HG03565 (cell line): ENCODE data around the gene HMGB2.

Experiments used
- ATAC-seq: cut with Tn5 transposase; IDR thresholded peaks from one replicate; pipeline ENCODE4 v1.9.1; 2021; ENCODE audit warnings: mild to moderate bottlenecking, moderate library complexity; ENCODE audit not compliant: unreplicated experiment

Gene HMGB2

GRCh38 chr4:173334085-173334890 is at the start of gene HMGB2:
TSS of gene HMGB2 (minus strand) at chr4:173334358. CDS start at chr4:173333649, 709 bp downstream.
- ATAC-seq: peak; percentile 89

DNA sequence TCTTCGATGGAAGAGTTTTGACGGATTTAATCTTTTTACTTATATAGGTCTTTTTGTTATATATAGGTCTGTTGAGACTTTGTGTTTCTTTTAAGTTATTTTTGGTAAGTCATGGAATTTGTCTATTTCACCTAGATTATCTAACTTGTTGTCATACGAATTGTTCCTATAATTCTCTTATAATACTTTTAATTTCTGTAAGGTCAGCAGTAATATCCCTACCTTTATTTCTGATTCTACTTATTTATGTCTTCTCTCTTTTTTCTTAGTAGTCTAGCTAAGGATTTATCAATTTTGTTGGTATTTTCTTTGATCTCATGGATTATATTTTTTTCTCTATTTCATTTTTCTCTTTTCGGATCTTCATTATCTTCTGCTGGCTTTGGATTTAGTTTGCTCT is 48.2 kb upstream of the HMGB2 start:
- ATAC-seq: no peak

DNA sequence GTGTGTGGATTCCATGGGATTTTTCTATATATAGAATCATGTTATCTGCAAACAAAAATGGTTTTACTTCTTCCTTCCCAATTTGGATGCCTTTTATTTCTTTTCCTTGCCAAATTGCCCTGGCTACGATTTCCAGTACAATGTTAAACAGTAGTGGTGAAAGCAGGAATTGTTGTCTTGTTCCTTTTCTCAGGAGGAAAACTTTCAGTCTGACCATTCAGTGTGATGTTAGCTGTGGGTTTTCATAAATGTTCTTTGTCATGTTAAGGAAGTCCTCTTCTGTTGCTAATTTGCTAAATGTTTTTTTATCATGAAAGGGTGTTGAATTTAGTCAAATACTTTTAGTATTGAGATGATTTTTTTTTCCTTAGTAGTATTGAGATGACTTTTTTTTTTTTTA is 47.5 kb upstream of the HMGB2 start:
- no peak for ATAC-seq

DNA sequence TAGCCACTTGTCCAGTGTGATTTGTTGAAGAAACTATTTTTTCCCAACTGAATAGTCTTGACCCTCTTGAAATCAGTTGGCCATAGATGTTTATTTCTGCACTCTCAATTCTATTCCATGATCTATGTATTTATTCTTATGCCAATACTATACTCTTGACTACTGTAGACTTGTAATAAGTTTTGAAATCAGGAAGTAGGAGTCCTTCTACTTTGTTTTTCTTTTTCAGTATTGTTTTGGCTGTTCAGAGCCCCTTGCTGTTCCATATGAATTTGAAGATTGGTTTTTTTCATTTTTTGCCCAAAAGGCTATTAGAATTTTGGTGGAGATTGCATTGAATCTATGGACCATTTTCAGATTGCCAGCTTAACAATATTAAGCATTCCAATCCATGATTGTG is 46.8 kb upstream of the HMGB2 start:
- peak; percentile 47 for ATAC-seq

DNA sequence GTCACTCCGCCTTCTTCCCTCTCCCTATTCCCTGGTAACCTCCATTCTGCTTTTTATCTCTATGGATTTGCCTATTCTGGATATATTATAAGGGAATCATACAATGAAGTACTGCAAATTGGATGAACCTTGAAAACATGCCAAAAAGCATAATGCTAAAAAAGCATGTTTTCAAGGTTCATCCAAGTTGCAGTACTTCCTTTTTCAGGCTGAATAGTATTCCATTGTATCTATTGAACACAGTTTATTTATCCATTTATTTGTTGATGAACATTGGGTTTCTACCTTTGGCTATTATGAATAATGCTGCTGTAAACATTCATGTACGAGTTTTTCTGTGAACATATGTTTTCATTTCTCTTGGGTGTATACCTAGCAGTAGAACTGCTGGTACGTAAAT is 45.8 kb upstream of the HMGB2 start:
- ATAC-seq: no peak

GRCh38 chr4:173374588-173374987 is 40.4 kb upstream of the HMGB2 start:
- ATAC-seq: no peak

- peak; percentile 8 for ATAC-seq
Measured at GRCh38 chr4:173371292-173372192, 37.4 kb upstream of the HMGB2 start.

DNA sequence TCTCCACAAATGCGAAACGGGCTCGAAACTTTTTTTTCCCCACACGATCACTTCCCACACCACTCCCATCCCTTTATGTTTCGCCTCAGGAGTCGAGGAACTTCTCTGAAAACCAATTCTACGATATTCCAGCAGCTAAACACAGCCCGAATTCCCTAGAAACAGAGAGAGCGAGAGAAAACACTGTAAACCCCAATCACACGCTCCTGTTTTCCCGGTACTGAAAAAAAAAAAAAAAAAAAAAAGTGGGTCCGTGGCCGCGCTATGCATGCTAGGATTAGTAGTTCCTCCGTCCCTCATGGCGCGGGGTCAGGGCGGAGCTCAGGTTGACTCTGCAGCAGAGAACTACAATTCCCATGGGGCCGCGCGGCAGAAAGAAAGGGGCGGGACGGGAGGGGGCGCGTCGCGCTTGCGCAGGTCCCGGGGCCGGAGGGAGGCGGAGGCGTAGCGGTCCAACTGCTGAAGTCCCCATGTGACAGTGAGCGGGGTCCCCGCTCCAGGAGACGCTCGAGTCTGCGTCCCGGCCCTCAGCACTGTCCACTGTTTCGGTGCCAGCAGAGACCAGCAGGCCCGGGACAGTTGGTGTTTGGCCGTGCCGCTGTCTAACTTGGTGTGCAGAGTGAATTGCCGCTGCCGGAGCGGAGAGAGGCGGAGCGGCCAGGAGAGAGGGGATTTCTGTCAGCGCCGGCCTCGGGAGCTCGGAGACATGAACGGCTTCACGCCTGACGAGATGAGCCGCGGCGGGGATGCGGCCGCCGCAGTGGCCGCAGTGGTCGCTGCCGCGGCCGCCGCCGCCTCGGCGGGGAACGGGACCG is 36.5 kb upstream of the HMGB2 start, which contains the start of gene SAP30:
TSS of gene SAP30 (plus strand) at position 478 of the 815 bp plus-strand sequence. CDS start at position 707, 229 bp downstream.
- peak; percentile 53 for ATAC-seq

- ATAC-seq: no peak
Measured at GRCh38 chr4:173370130-173370476, 35.9 kb upstream of the HMGB2 start.

DNA sequence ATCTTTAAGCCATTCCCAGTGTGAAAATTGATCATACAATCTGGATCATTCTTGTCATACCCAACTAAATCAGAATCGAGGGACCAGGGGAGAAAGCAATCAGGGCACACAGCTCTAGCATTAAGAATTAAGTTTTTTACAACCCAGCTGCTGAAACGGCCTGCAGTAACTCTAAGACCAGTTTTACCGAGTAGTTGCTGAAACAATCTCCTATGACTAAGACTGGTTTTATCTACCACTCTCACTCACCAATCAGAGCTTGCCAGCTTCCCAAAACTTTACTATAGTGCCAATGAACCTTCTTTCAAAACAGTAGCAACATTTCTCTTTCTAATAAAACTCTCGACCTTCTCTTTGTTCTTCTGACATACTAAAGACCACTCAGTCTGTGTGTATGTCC is 33.8 kb upstream of the HMGB2 start:
- ATAC-seq: no peak

DNA sequence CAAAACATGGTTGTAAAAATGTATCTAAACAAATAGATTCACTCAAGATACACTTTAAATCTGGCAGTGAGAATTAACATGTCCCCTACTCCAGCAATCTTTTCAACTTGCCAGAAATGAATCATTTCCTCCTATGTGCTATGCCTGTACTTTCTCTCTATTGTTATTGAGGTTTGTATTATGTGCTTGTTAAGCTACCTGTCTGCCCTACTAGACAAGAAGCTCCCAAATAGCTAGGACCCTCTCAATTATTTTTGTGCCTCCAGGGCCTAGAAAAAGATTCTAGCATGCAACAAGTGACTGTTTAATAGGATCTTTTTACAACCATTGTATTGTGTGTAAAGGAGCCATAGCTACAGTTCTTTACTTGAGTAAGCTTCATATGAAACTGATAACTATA is 33.1 kb upstream of the HMGB2 start:
- peak; percentile 28 for ATAC-seq

DNA sequence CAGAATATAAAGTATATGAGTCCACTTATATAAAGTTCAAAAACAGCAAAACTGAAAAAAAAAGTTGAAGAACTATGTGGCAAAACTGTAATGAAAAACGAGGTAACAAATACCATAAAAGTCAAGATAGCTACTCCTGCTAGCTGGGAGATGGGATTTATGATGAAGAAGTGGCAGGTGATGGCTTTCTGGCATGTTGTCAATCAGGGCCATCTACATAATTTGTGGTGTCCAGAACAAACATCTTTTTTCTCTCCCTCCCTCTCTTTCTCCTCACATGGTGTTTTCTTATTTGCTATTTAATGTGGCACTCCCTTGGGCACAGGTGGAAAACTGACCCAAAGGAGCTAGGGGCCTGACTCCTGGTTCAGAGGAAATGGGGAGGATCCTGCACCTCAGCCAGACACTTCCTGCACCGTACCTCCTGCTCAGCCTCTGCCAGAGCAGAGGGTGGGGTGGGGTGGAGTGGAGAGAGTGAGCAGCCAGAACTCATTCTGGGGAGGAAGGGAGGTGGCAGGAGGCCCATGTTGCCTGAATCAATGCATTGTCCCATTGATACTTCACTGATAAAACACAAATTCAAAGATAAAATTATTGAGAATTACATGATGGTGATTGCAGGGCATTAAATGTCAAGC is 31.3 kb upstream of the HMGB2 start:
- no peak for ATAC-seq

DNA sequence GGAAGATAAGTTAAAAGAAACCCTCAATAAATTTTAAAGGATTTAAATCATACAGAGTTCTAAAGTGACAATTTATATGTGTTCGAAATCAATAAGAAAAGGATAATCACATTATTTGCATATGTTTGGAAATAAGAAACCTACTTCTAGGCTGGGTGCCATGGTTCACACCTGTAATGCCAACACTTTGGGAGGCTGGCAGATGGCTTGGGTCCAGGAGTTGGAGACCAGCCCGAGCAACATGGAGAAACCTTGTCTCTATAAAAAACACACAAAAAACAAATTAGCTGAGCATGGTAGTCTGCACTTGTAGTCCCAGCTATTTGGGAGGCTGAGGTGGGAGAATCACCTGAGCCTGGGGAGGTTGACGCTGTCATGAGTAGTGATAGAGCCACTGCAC is 28.5 kb upstream of the HMGB2 start:
- no peak for ATAC-seq

GRCh38 chr4:173360587-173361221 is 26.5 kb upstream of the HMGB2 start:
- no peak for ATAC-seq

DNA sequence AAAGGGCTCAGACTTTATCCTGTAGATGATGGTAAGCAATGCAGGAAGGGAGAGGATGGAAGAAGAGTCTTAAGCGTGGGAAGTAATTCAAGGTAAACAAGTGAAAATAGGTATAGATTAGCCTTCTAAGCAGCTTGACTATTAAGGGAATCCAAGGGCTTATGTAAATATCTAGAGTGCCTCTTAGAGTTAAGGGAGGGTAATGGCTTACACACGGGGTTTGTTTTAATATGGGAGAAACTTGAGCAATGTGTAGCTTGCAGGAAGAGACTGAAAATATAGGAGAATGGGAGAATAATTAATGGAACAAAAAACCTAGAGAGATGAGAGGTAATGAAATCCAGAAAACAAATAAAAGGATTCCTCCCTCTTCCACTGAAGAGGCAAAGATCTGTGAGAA is 23.8 kb upstream of the HMGB2 start:
- ATAC-seq: no peak

GRCh38 chr4:173347467-173347866 is 13.3 kb upstream of the HMGB2 start:
- no peak for ATAC-seq

- no peak for ATAC-seq
Measured at GRCh38 chr4:173346074-173346473, 11.9 kb upstream of the HMGB2 start.

- peak; percentile 51 for ATAC-seq
Measured at GRCh38 chr4:173345648-173346047, 11.5 kb upstream of the HMGB2 start.

DNA sequence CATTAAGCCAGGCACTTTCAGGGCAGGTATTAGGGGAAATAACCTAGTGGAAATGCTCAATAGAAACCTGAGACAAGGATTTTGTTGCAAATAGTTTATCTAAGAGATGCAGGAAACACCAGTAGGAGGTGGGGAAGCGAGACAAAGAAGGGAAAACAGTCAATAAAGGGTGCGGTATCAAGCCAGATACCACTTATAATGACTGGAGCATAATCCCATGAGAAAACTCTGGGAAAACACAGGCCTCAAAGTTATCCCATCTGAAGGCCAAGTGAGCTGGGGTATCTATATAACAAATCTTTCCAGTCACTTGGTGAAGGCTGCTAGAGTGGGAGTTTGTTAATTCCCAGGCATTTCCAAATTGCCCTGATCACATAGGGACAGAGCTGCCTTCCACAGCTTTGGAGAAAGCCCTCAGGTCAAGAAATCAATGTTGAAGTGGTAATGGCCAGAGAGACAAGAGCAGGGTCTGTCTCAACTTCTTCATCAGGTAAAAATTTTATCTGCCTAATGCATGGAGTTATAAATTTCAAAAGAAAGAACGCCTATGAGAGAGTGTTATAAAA is 9.8 kb upstream of the HMGB2 start:
- no peak for ATAC-seq

DNA sequence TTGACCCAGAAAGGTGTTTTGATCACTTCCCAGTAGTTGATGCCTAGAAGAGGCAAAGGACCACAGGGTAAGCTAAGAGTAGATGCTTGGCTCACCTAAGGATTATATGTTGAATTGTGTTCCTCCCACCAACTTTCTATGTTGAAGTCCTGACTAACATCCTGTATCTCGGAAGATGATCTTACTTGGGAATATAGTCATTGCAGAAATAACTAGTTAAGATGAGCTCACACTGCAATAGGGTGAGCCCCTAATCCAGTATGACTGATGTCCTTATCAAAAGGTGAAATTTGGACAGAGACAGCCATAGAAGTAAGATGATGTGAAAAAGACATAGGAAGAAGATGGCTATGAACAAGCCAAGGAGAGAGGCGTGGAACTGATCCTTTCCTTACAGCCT is 3.3 kb upstream of the HMGB2 start:
- ATAC-seq: no peak
